Mucosa of descending colon (tissue), 3 donors: ENCODE results near the gene SPTBN2. TPM values are rescaled to one million over a fixed set of nuclear protein-coding genes. Genes with fewer than 3 reads are reported as not detected.

Experiments
- ATAC-seq: fragments of 200-7000 bp; cut with Tn5 transposase; one replicate; pipeline ENCODE4 v1.9.1; 2020; ENCODE audit warnings: mild to moderate bottlenecking, moderate library complexity
- DNase-seq, 3 donors: peaks; one replicate each; pipeline ENCODE4 v3.0.0-alpha.2; 2020
- H3K36me3 ChIP-seq: fragments of 200-600 bp; one replicate; pipeline ENCODE4 v1.8.0; 2021; ENCODE audit warnings: low read depth, mild to moderate bottlenecking
- H3K4me1 ChIP-seq: fragments of 200-600 bp; one replicate; pipeline ENCODE4 v1.8.0; 2021; ENCODE audit warnings: low read depth, mild to moderate bottlenecking
- H3K4me3 ChIP-seq: fragments of 200-600 bp; one replicate; pipeline ENCODE4 v1.8.0; 2021; ENCODE audit warnings: mild to moderate bottlenecking
- H3K9me3 ChIP-seq: fragments of 200-600 bp; one replicate; pipeline ENCODE4 v1.8.0; 2021; ENCODE audit warnings: mild to moderate bottlenecking
- CTCF ChIP-seq: fragments of 200-600 bp; IDR thresholded peaks from one replicate; pipeline ENCODE4 v1.8.0; 2022; ENCODE audit warnings: antibody characterized with exemption, mild to moderate bottlenecking
- intact Hi-C, 2 donors: fragments of 100-400 bp; cut with DNase I in 1 of 2; cut with micrococcal nuclease in 1 of 2; formaldehyde crosslinking; loops; one replicate each; pipeline versions ENCODE4 v1.11.0 to v1.11.1; 2022; cut with DNase I, micrococcal nuclease
- total RNA-seq, 3 donors: library from RNA; stranded (reverse); fragmentation: NEBNext Ultra II Directional in 2 of 3; extraction: Animal tissue kit (Norgen Biotek cat#: 25700) in 2 of 3; gene quantifications; one replicate each; pipeline versions ENCODE4 v1.2.1 to v1.2.4, GENCODE V29; 2021 to 2023
- donor health status: DM: no; HTN: no; CAD: no; lungs with moderate emphysema.
- donor health status: DM: no; HTN: no; CAD: no.
- donor health status: DM: no; HTN: yes; CAD: no.

SPTBN2 gene
- total RNA-seq, 3 donors from 2014 or later, result 3.7 to 10.0 (median 6.3) TPM

- DNase-seq (no peak), ATAC-seq (no peak)
- no peak for TF ChIP-seq CTCF
- H3K4me1 ChIP-seq, result no peaks in the 10 kb centered on the region
- H3K9me3 ChIP-seq, result no peaks in the 10 kb centered on the region
- no peaks in the 10 kb centered on the region for H3K36me3 ChIP-seq
- intact Hi-C loops, result no loop called here
- no peak overlapping the region for H3K4me3 ChIP-seq
Observed at GRCh38 chr11:66706989-66707388, 22.0 kb downstream of the SPTBN2 start.

GRCh38 chr11:66705587-66706335, 23.3 kb downstream of the SPTBN2 start:
- Histone ChIP-seq H3K36me3 (no peaks in the 10 kb centered on the region), H3K4me3 (no peak overlapping the region), H3K4me1 (no peaks in the 10 kb centered on the region), H3K9me3 (no peaks in the 10 kb centered on the region)
- ATAC-seq (no peak), DNase-seq (no peak)
- intact Hi-C loops, result no loop called here
- TF ChIP-seq CTCF, result no peak

GRCh38 chr11:66704659-66705360, 24.2 kb downstream of the SPTBN2 start:
- ATAC-seq (peak; percentile 23), DNase-seq (no peak)
- no peak overlapping the region for H3K4me3 ChIP-seq
- H3K9me3 ChIP-seq, result no peaks in the 10 kb centered on the region
- intact Hi-C loops, result no loop called here
- TF ChIP-seq CTCF, result no peak
- no peaks in the 10 kb centered on the region for H3K4me1 ChIP-seq
- H3K36me3 ChIP-seq, result no peaks in the 10 kb centered on the region

- peak in 1 of 3 donors; percentile 54 for DNase-seq
- intact Hi-C loops, result no loop called here
- no peaks in the 10 kb centered on the region for H3K4me1 ChIP-seq
Observed at GRCh38 chr11:66701432-66702240, 27.4 kb downstream of the SPTBN2 start.

More at GRCh38 chr11:66701432-66702240, 27.4 kb downstream of the SPTBN2 start:
- Histone ChIP-seq H3K9me3 (no peaks in the 10 kb centered on the region), H3K4me3 (no peak overlapping the region), H3K36me3 (no peaks in the 10 kb centered on the region)
- no peak for TF ChIP-seq CTCF
- ATAC-seq, result no peak
